Karpas-422 (cell line): ENCODE results near the gene ECM1. TPM values are rescaled to one million over a fixed set of nuclear protein-coding genes. Genes with fewer than 3 reads are reported as not detected.

ENCODE experiments used
- DNase-seq: peaks from one replicate; pipeline ENCODE4 v3.0.0-alpha.2; 2015
- H2AFZ ChIP-seq: fragments of 200-600 bp; sonication (generic); 2 replicates; pipeline ENCODE4 v1.6.1; 2014; ENCODE audit warnings: antibody characterized with exemption, low read length, mixed read lengths
- H3K27ac ChIP-seq: fragments of 200-600 bp; sonication (generic); 2 replicates; pipeline ENCODE4 v1.5.1; 2014; ENCODE audit warnings: mild to moderate bottlenecking, low read length, moderate library complexity
- H3K27me3 ChIP-seq: fragments of 200-600 bp; sonication (generic); 2 replicates; pipeline ENCODE4 v1.6.1; 2014; ENCODE audit warnings: low read length, mixed read lengths
- H3K36me3 ChIP-seq: fragments of 200-600 bp; sonication (generic); 2 replicates; pipeline ENCODE4 v1.6.1; 2014; ENCODE audit warnings: low read length, mixed read lengths; ENCODE audit not compliant: insufficient read depth
- H3K4me1 ChIP-seq: fragments of 200-600 bp; sonication (generic); 2 replicates; pipeline ENCODE4 v1.6.1; 2014; ENCODE audit warnings: mild to moderate bottlenecking, low read length, mixed read lengths
- H3K4me2 ChIP-seq: fragments of 200-600 bp; sonication (generic); 2 replicates; pipeline ENCODE4 v1.6.1; 2014; ENCODE audit warnings: low read length, low read depth, mild to moderate bottlenecking; ENCODE audit not compliant: poor library complexity, severe bottlenecking
- H3K4me3 ChIP-seq: fragments of 200-600 bp; sonication (generic); 2 replicates; pipeline ENCODE4 v1.5.1; 2014; ENCODE audit warnings: mild to moderate bottlenecking, antibody characterized with exemption, low read length, mixed read lengths
- H3K79me2 ChIP-seq: fragments of 200-600 bp; sonication (generic); 2 replicates; pipeline ENCODE4 v1.6.1; 2014; ENCODE audit warnings: mild to moderate bottlenecking, low read length, mixed read lengths
- H3K9ac ChIP-seq: fragments of 200-600 bp; sonication (generic); 2 replicates; pipeline ENCODE4 v1.6.0; 2014; ENCODE audit warnings: low read length
- H3K9me2 ChIP-seq: fragments of 200-600 bp; sonication (generic), shearing (Covaris generic); replicated peaks from 2 replicates; pipeline ENCODE4 v1.6.0; 2014; ENCODE audit warnings: mild to moderate bottlenecking, low read length, moderate library complexity; ENCODE audit not compliant: insufficient read depth
- H3K9me3 ChIP-seq: fragments of 300-700, 200-600 bp; sonication (generic); 2 replicates; pipeline ENCODE4 v1.6.1; 2014; ENCODE audit warnings: low read length, mixed read lengths
- H4K20me1 ChIP-seq: fragments of 200-600 bp; sonication (generic); 2 replicates; pipeline ENCODE4 v1.6.1; 2014; ENCODE audit warnings: mild to moderate bottlenecking, antibody characterized with exemption, low read length, low read depth; ENCODE audit not compliant: insufficient read depth
- total RNA-seq: library from RNA; depleted of rRNA; stranded (reverse); fragments of >200 nt; shearing (Covaris generic); gene quantifications from 2 replicates; pipeline ENCODE4 v1.2.3, GENCODE V29; 2014; ENCODE audit warnings: low replicate concordance

Gene ECM1
- total RNA-seq, 1 experiment from 2014 or later, result 7.2 TPM

DNA sequence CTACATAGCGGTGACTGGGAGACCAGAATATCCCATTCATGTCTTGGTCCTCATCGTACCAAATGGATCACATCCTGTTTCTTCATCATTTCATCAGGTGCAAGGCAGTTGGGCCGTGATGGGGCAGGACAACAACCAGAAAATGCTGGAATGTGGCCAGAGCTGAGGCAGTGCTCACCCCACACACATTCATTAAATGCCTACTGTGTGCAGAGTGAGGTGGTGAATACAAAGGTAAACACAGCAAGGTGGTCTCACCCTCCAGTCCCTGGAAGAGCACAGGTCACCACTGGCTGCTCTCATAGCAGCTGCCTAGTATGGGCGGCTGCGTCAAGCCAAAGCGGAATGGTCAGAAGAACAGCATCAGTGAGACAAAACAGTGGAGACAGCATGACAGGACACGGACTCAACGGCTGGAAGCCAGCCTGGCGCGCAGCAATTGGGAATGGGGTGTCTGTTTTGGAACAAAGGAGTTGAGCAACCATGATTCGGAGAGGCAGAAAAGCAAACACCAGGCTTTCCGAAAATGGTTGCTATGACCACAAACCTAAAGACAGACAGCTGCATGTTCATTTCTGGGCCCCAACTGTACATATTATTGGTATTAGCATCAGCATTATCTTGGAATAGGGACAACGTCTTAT lies 35.7 kb downstream of the ECM1 start:
- H3K27ac ChIP-seq, result no peak overlapping the region
- H3K9me3 ChIP-seq, result no peaks in the 10 kb centered on the region
- H2AFZ ChIP-seq, result no peak overlapping the region
- no peaks in the 10 kb centered on the region for H3K79me2 ChIP-seq
- H3K4me2 ChIP-seq, result no peak overlapping the region
- no peaks in the 10 kb centered on the region for H4K20me1 ChIP-seq
- no peaks in the 10 kb centered on the region for H3K36me3 ChIP-seq
- H3K27me3 ChIP-seq, result no peaks in the 10 kb centered on the region
- no peak overlapping the region for H3K4me3 ChIP-seq
- H3K4me1 ChIP-seq, result peaks cover 8% of the 10 kb centered on the region
- H3K9ac ChIP-seq, result no peak overlapping the region
- no peak for DNase-seq
- no peaks in the 10 kb centered on the region for H3K9me2 ChIP-seq

DNA sequence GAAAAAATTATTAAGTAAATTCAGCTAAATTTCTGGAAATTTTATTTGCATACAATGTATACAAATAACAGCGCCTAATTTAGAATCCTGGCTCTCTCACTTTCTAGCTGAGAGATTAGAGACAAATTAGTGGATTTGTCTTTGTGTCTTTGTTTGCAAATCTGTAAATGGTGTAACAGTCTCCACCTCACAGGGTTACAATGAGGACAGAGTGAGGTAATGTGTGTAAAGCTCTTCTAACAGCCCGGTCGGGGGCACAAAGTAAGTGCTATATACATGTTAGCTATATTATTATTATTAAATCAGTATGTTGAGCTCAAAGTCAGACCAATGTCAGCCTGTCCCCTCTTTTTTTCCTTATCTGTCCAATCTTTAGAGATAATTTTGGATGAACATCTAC lies 36.3 kb downstream of the ECM1 start:
- no peak for DNase-seq
- Histone ChIP-seq H3K36me3 (no peaks in the 10 kb centered on the region), H3K27ac (no peak overlapping the region), H4K20me1 (no peaks in the 10 kb centered on the region), H3K27me3 (no peaks in the 10 kb centered on the region), H3K79me2 (no peaks in the 10 kb centered on the region), H3K9me2 (no peaks in the 10 kb centered on the region), H3K9me3 (no peaks in the 10 kb centered on the region), H3K9ac (no peak overlapping the region), H3K4me3 (no peak overlapping the region), H3K4me2 (no peak overlapping the region), H3K4me1 (peaks cover 12% of the 10 kb centered on the region), H2AFZ (no peak overlapping the region)

DNA sequence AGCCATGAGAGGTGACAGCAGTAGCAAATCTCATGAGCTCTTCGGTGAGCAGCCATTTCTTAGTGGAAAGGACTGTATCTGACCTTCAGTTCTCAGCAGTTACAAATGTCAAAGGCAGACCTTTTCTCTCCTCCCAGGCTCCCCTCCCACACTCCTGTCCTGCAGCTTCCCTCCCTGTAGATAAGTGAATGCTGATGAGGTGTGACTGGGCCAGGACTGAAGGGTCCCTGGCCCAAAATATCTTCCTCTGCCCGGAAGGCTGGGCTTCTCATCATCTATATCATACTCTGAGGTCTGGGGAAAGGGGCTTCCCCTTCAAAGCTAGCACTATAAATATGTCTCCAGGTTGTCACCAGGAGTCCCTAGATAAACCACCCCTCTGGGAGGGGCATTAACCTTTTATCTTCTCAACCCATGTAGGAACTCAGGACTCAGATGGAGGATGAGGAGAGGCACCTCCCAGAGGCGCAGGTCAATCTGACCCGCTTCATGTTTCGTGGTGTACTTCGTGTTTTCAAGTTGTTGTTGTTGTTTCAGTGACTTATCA lies 37.6 kb downstream of the ECM1 start:
- no peaks in the 10 kb centered on the region for H3K79me2 ChIP-seq
- H2AFZ ChIP-seq, result no peak overlapping the region
- H3K9me2 ChIP-seq, result no peaks in the 10 kb centered on the region
- no peaks in the 10 kb centered on the region for H3K27me3 ChIP-seq
- peaks cover 15% of the 10 kb centered on the region for H3K4me1 ChIP-seq
- H3K36me3 ChIP-seq, result no peaks in the 10 kb centered on the region
- no peaks in the 10 kb centered on the region for H3K9me3 ChIP-seq
- H4K20me1 ChIP-seq, result no peaks in the 10 kb centered on the region
- no peak overlapping the region for H3K4me2 ChIP-seq
- H3K27ac ChIP-seq, result no peak overlapping the region
- H3K9ac ChIP-seq, result no peak overlapping the region
- H3K4me3 ChIP-seq, result no peak overlapping the region
- no peak for DNase-seq

DNA sequence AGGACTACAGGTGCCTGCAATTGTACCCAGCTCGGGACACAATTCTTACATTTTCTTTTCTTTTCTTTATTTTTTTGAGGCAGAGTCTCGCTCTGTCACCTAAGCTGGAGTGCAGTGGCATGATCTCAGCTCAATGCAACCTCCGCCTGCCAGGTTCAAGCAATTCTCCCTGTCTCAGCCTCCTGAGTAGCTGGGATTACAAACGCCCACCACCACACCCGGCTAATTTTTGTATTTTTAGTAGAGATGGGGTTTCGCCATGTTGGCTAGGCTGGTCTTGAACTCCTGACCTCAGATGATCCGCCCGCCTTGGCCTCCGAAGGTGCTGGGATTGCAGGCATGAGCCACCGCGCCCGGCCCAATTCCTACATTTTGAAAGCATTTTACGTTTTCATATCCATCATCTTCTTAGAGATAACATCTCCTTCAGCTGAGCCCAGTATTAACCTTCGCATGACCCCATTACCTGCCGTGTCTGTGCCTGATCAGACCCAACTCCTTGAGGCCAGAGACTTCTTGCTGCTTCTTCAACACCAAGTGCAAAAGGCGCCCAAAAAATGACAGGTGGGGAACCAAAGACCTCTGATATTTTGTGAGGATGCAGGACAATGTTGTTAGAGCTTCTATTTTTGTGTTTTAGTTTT lies 38.5 kb downstream of the ECM1 start:
- Histone ChIP-seq H3K4me3 (no peak overlapping the region), H2AFZ (no peak overlapping the region), H3K9me3 (no peaks in the 10 kb centered on the region), H3K27ac (no peak overlapping the region), H3K79me2 (no peaks in the 10 kb centered on the region), H3K4me1 (peaks cover 15% of the 10 kb centered on the region), H3K27me3 (no peaks in the 10 kb centered on the region), H3K9ac (no peak overlapping the region), H3K9me2 (no peaks in the 10 kb centered on the region), H3K4me2 (no peak overlapping the region), H4K20me1 (no peaks in the 10 kb centered on the region; the same call in 1 of the 2 replicates), H3K36me3 (no peaks in the 10 kb centered on the region)
- DNase-seq, result no peak

DNA sequence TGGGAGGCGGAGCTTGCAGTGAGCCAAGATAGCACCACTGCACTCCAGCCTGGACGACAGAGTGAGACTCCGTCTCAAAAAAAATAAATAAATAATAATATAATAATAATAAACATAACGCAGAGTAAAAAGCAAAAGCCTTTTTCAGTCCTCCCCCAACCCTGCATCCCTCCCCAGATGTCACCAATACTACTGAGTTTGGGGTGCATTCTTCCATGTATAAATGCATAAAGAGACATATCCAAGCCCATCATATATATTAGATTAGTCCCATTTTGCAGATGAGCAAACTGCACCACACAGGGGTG lies 40.4 kb downstream of the ECM1 start:
- Histone ChIP-seq H3K9me2 (no peaks in the 10 kb centered on the region), H3K4me1 (peaks cover 21% of the 10 kb centered on the region), H3K4me3 (peak overlapping the region; percentile 66), H3K4me2 (peak overlapping the region; percentile 78), H4K20me1 (no peaks in the 10 kb centered on the region; the same call in 1 of the 2 replicates), H3K9me3 (no peaks in the 10 kb centered on the region), H3K79me2 (no peaks in the 10 kb centered on the region), H3K27me3 (no peaks in the 10 kb centered on the region), H3K27ac (no peak overlapping the region), H2AFZ (no peak overlapping the region), H3K36me3 (no peaks in the 10 kb centered on the region), H3K9ac (peak overlapping the region; percentile 64; the same call in 1 of the 2 replicates)
- no peak for DNase-seq

DNA sequence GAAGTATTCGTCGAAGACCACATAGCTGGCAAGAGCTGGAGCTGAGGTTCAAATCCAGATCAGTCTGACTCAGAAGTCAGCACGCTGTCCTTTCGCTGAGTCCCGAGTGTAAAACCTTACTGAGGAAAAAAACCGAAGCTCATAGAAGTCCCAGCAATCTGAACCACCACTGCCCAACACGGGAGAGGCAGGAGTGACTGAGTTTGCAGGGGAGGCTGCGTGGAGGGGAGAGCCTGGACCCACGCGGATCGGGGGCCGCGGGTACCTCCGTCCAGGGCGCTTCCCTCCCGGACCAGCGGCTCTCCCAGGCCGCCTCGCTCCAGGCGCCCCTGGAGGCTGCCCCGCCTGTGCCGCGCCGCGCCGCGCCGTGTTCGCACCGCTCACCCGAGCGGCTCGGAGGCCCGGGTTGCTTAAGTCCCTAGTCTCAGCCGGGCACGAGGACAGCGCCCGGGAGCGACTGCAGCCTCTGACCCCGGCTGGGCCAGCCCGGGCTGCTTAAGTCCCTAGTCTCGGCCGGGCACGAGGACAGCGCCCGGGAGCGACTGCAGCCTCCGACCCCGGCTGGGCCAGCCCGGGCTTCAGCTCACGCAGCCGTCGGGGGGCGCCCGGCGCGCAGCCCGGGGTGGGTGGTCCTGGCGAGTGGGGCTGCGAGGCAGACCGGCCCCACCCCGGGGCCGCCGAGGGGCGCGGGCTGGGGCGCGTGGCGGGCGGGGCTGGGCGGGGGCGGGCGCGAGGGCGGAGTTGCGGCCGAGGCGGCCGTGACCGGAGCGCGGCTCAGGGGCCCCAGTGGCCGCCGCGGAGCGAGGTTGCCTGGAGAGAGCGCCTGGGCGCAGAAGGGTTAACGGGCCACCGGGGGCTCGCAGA lies 41.0 kb downstream of the ECM1 start, which contains the start of gene ADAMTSL4:
Gene ADAMTSL4 (plus strand): TSS at position 777 of the 864 bp plus-strand sequence. CDS start 2,881 bp downstream, outside the sequence.
- Histone ChIP-seq H3K4me2 (peak within 1 kb of the TSS; percentile 78), H3K27ac (no peak within 1 kb of the TSS), H3K36me3 (no peaks in the 10 kb centered on the region), H3K9ac (peak within 1 kb of the TSS; percentile 64), H3K9me2 (no peaks in the 10 kb centered on the region), H4K20me1 (no peaks in the 10 kb centered on the region; the same call in 1 of the 2 replicates), H3K4me1 (peaks cover 19% of the 10 kb centered on the region), H2AFZ (peak within 1 kb of the TSS; percentile 79), H3K4me3 (peak within 1 kb of the TSS; percentile 66), H3K79me2 (no peaks in the 10 kb centered on the region), H3K27me3 (no peaks in the 10 kb centered on the region), H3K9me3 (no peaks in the 10 kb centered on the region)
- DNase-seq, result peak; percentile 66

DNA sequence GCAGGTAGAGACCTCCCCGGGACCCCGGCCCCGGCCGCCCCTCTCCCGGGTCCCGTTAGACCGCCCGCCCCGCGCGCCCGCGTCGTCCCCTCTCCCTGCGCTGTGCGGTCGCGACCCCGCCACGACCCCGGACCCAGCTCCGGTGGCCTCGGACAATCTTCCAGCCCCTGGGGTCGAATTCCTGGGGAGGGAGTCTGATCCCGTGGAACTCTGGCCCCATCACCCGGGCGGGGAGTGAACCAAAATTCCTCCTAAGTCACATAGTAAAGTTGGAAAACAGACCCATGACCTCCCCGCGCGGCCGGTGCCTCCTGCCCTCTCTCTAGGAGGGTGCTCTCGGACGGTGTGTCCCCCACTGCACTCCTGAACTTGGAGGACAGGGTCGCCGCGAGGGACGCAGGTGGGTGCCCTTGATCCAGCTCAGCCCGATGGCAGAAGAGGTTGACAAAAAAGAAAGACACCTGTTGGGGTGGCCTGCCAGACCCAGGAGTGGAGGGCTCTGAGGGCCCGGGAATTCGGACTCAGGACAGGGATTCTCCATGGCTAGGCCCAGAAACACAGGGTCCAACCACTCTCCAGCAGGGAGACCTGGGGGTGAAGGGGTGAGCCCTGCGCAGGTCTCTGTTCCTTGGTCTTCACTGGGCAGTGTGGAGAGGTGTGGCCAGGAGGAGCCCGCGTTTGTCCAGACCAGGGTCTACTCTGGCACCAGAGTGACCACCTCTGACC lies 41.8 kb downstream of the ECM1 start:
- no peaks in the 10 kb centered on the region; the same call in 1 of the 2 replicates for H4K20me1 ChIP-seq
- H3K27me3 ChIP-seq, result no peaks in the 10 kb centered on the region
- no peak overlapping the region for H3K27ac ChIP-seq
- H3K36me3 ChIP-seq, result no peaks in the 10 kb centered on the region
- H2AFZ ChIP-seq, result no peak overlapping the region
- no peak overlapping the region for H3K9ac ChIP-seq
- peak overlapping the region; percentile 32; the same call in 1 of the 2 replicates for H3K4me3 ChIP-seq
- DNase-seq, result peak; percentile 39
- no peaks in the 10 kb centered on the region for H3K79me2 ChIP-seq
- no peaks in the 10 kb centered on the region for H3K9me2 ChIP-seq
- H3K4me2 ChIP-seq, result peak overlapping the region; percentile 40
- H3K9me3 ChIP-seq, result no peaks in the 10 kb centered on the region
- H3K4me1 ChIP-seq, result peaks cover 16% of the 10 kb centered on the region
